ENCODE data around the gene IGF2BP2.
"Not testable (repeated sequence)": the region's sequence is repeated elsewhere in the genome, so short reads cannot be mapped to it uniquely, and the experiment has no call there.

Gene IGF2BP2

GRCh38 chr3:185645191-185645590 is 179.7 kb downstream of the IGF2BP2 start:
- ATAC-seq, H3K4me3 Mint-ChIP-seq: not testable (repeated sequence)

GRCh38 chr3:185640308-185640707 is 184.5 kb downstream of the IGF2BP2 start:
- Mint-ChIP-seq H3K27me3 (peaks cover 1% of the 10 kb centered on the region), H3K27ac (no peak overlapping the region), H3K9me3 (no peaks in the 10 kb centered on the region), H3K36me3 (ENCODE audit: low read depth) (no peaks in the 10 kb centered on the region), H3K4me3 (no peak overlapping the region), H3K4me1 (peaks cover 2% of the 10 kb centered on the region)
- no peak for DNase-seq
- no peak for ATAC-seq

More at GRCh38 chr3:185645191-185645590, 179.7 kb downstream of the IGF2BP2 start:
- DNase-seq; H3K27me3 Mint-ChIP-seq; H3K9me3 Mint-ChIP-seq; H3K36me3 Mint-ChIP-seq (ENCODE audit: low read depth); H3K27ac Mint-ChIP-seq; H3K4me1 Mint-ChIP-seq: not testable (repeated sequence)

GRCh38 chr3:185639632-185640206 is 185.1 kb downstream of the IGF2BP2 start:
- H3K36me3 Mint-ChIP-seq (ENCODE audit: low read depth), result no peaks in the 10 kb centered on the region
- no peak overlapping the region for H3K4me3 Mint-ChIP-seq
- no peak for DNase-seq
- no peaks in the 10 kb centered on the region for H3K9me3 Mint-ChIP-seq
- H3K4me1 Mint-ChIP-seq, result peaks cover 5% of the 10 kb centered on the region
- H3K27ac Mint-ChIP-seq, result no peak overlapping the region
- ATAC-seq, result no peak
- peaks cover 1% of the 10 kb centered on the region for H3K27me3 Mint-ChIP-seq

- not testable (repeated sequence) for DNase-seq; H3K27ac Mint-ChIP-seq; H3K4me3 Mint-ChIP-seq; H3K36me3 Mint-ChIP-seq (ENCODE audit: low read depth); ATAC-seq; H3K27me3 Mint-ChIP-seq; H3K9me3 Mint-ChIP-seq; H3K4me1 Mint-ChIP-seq
Observed at GRCh38 chr3:185638651-185639050, 186.2 kb downstream of the IGF2BP2 start.

- Mint-ChIP-seq H3K9me3 (no peaks in the 10 kb centered on the region), H3K36me3 (ENCODE audit: low read depth) (no peaks in the 10 kb centered on the region), H3K27me3 (peaks cover under 1% of the 10 kb centered on the region), H3K4me3 (no peak overlapping the region), H3K4me1 (peaks cover 15% of the 10 kb centered on the region), H3K27ac (no peak overlapping the region)
- ATAC-seq (no peak), DNase-seq (no peak)
Observed at GRCh38 chr3:185637388-185637787, 187.5 kb downstream of the IGF2BP2 start.

GRCh38 chr3:185632996-185633395 is 191.8 kb downstream of the IGF2BP2 start:
- ATAC-seq, result no peak
- no peak overlapping the region for H3K27ac Mint-ChIP-seq
- no peaks in the 10 kb centered on the region for H3K9me3 Mint-ChIP-seq
- no peaks in the 10 kb centered on the region for H3K27me3 Mint-ChIP-seq
- DNase-seq, result no peak
- H3K36me3 Mint-ChIP-seq (ENCODE audit: low read depth), result peaks cover 6% of the 10 kb centered on the region
- peaks cover 15% of the 10 kb centered on the region for H3K4me1 Mint-ChIP-seq
- H3K4me3 Mint-ChIP-seq, result no peak overlapping the region

GRCh38 chr3:185631508-185632206 is 193.2 kb downstream of the IGF2BP2 start:
- no peaks in the 10 kb centered on the region for H3K27me3 Mint-ChIP-seq
- H3K9me3 Mint-ChIP-seq, result no peaks in the 10 kb centered on the region
- no peak for DNase-seq
- ATAC-seq, result no peak
- peaks cover 12% of the 10 kb centered on the region for H3K36me3 Mint-ChIP-seq (ENCODE audit: low read depth)
- H3K4me3 Mint-ChIP-seq, result no peak overlapping the region
- peaks cover 15% of the 10 kb centered on the region for H3K4me1 Mint-ChIP-seq
- H3K27ac Mint-ChIP-seq, result no peak overlapping the region

GRCh38 chr3:185631108-185631507 is 193.7 kb downstream of the IGF2BP2 start:
- Mint-ChIP-seq H3K4me1 (peaks cover 15% of the 10 kb centered on the region), H3K27me3 (no peaks in the 10 kb centered on the region), H3K27ac (no peak overlapping the region), H3K4me3 (no peak overlapping the region), H3K36me3 (ENCODE audit: low read depth) (peaks cover 12% of the 10 kb centered on the region), H3K9me3 (no peaks in the 10 kb centered on the region)
- DNase-seq (no peak), ATAC-seq (no peak)

GRCh38 chr3:185630182-185630622 is 194.6 kb downstream of the IGF2BP2 start:
- ATAC-seq, result no peak
- H3K27me3 Mint-ChIP-seq, result no peaks in the 10 kb centered on the region
- no peaks in the 10 kb centered on the region for H3K9me3 Mint-ChIP-seq
- DNase-seq, result no peak
- H3K4me1 Mint-ChIP-seq, result peaks cover 12% of the 10 kb centered on the region
- H3K36me3 Mint-ChIP-seq (ENCODE audit: low read depth), result peaks cover 18% of the 10 kb centered on the region
- H3K4me3 Mint-ChIP-seq, result no peak overlapping the region
- peak overlapping the region; percentile 23 for H3K27ac Mint-ChIP-seq

GRCh38 chr3:185629554-185630181 is 195.2 kb downstream of the IGF2BP2 start:
- Mint-ChIP-seq H3K27ac (no peak overlapping the region), H3K4me3 (no peak overlapping the region), H3K27me3 (no peaks in the 10 kb centered on the region), H3K4me1 (peaks cover 10% of the 10 kb centered on the region), H3K9me3 (no peaks in the 10 kb centered on the region), H3K36me3 (ENCODE audit: low read depth) (peaks cover 20% of the 10 kb centered on the region)
- ATAC-seq (no peak), DNase-seq (no peak)

GRCh38 chr3:185625784-185626183 is 199.1 kb downstream of the IGF2BP2 start:
- Mint-ChIP-seq H3K36me3 (ENCODE audit: low read depth) (peaks cover 32% of the 10 kb centered on the region), H3K4me1 (no peaks in the 10 kb centered on the region), H3K27me3 (no peaks in the 10 kb centered on the region), H3K4me3 (no peak overlapping the region), H3K9me3 (no peaks in the 10 kb centered on the region), H3K27ac (peak overlapping the region; percentile 10)
- ATAC-seq (no peak), DNase-seq (no peak)

- H3K36me3 Mint-ChIP-seq (ENCODE audit: low read depth), result peaks cover 31% of the 10 kb centered on the region
Observed at GRCh38 chr3:185623939-185624665, 200.7 kb downstream of the IGF2BP2 start.

GRCh38 chr3:185613016-185613415 is 211.8 kb downstream of the IGF2BP2 start:
- DNase-seq, result no peak
- Mint-ChIP-seq H3K27me3 (no peaks in the 10 kb centered on the region), H3K9me3 (no peaks in the 10 kb centered on the region), H3K27ac (no peak overlapping the region), H3K4me1 (no peaks in the 10 kb centered on the region), H3K4me3 (no peak overlapping the region), H3K36me3 (ENCODE audit: low read depth) (peaks cover 39% of the 10 kb centered on the region)
- ATAC-seq, result no peak

More at GRCh38 chr3:185623939-185624665, 200.7 kb downstream of the IGF2BP2 start:
- Mint-ChIP-seq H3K9me3 (no peaks in the 10 kb centered on the region), H3K4me3 (no peak overlapping the region), H3K27me3 (no peaks in the 10 kb centered on the region), H3K27ac (no peak overlapping the region), H3K4me1 (no peaks in the 10 kb centered on the region)
- DNase-seq, result no peak
- ATAC-seq, result no peak

GRCh38 chr3:185606196-185606595 is 218.6 kb downstream of the IGF2BP2 start:
- no peak for ATAC-seq
- Mint-ChIP-seq H3K4me3 (no peak overlapping the region), H3K27ac (no peak overlapping the region), H3K36me3 (ENCODE audit: low read depth) (peaks cover 47% of the 10 kb centered on the region), H3K9me3 (no peaks in the 10 kb centered on the region), H3K27me3 (no peaks in the 10 kb centered on the region), H3K4me1 (no peaks in the 10 kb centered on the region)
- DNase-seq, result no peak

All from activated naive CD8-positive, alpha-beta T cell treated with anti-CD3 and anti-CD28 coated beads, Interleukin-2, amount 50 U/mL, for 24 hours (primary cell).